Osteoblast (primary cell): ENCODE measurements around the gene MIPEP. TPM values are rescaled to one million over a fixed set of nuclear protein-coding genes. Genes with fewer than 3 reads are reported as not detected.
A peak's percentile ranks its signal among the peaks of the same experiment; 100 is the strongest.

Experiments used
- DNase-seq: peaks from one replicate; pipeline ENCODE4 v3.0.0; 2011; ENCODE audit warnings: low spot score, mixed read lengths; ENCODE audit not compliant: insufficient read length; ENCODE audit errors: missing footprints
- H2AFZ ChIP-seq: 2 replicates; pipeline ENCODE4 v1.6.0; 2011; ENCODE audit warnings: mild to moderate bottlenecking, low read length
- H3K27ac ChIP-seq: 2 replicates; pipeline ENCODE4 v1.5.1; 2011; ENCODE audit warnings: mild to moderate bottlenecking, low read depth, low read length, moderate library complexity
- H3K27me3 ChIP-seq: 2 replicates; pipeline ENCODE4 v1.6.0; 2012; ENCODE audit warnings: mild to moderate bottlenecking, control low read depth, inconsistent platforms, low read length, moderate library complexity; ENCODE audit not compliant: insufficient read depth
- H3K36me3 ChIP-seq: 2 replicates; pipeline ENCODE4 v1.5.1; 2011; ENCODE audit warnings: mild to moderate bottlenecking, low read length, control low read depth, moderate library complexity; ENCODE audit not compliant: insufficient read depth
- H3K4me1 ChIP-seq: 2 replicates; pipeline ENCODE4 v1.5.1; 2011; ENCODE audit warnings: mild to moderate bottlenecking, low read length, control low read depth, moderate library complexity; ENCODE audit not compliant: insufficient read depth
- H3K4me2 ChIP-seq: 2 replicates; pipeline ENCODE4 v1.6.0; 2011; ENCODE audit warnings: mild to moderate bottlenecking, low read length; ENCODE audit not compliant: insufficient read depth
- H3K4me3 ChIP-seq: fragments of 200-600 bp; sonication (generic); 3 replicates; pipeline ENCODE4 v1.5.1; 2012; ENCODE audit warnings: mild to moderate bottlenecking, low read length, inconsistent platforms; ENCODE audit not compliant: insufficient read depth
- H3K79me2 ChIP-seq: 2 replicates; pipeline ENCODE4 v1.6.0; 2012; ENCODE audit warnings: mild to moderate bottlenecking, low read length, control low read depth, inconsistent platforms; ENCODE audit not compliant: insufficient read depth
- H3K9me3 ChIP-seq: 2 replicates; pipeline ENCODE4 v1.5.1; 2011; ENCODE audit warnings: low read depth, low read length, control low read depth
- H4K20me1 ChIP-seq: 2 replicates; pipeline ENCODE4 v1.6.0; 2012; ENCODE audit warnings: mild to moderate bottlenecking, low read length, control low read depth; ENCODE audit not compliant: insufficient read depth
- CTCF ChIP-seq: IDR thresholded peaks from 2 replicates; pipeline ENCODE4 v1.5.1; 2011; ENCODE audit warnings: mild to moderate bottlenecking, low read depth, low read length, moderate library complexity; ENCODE audit errors: extremely low read depth
- total RNA-seq: library from RNA; depleted of rRNA; stranded (reverse); fragments of >200 nt; gene quantifications from 2 replicates; pipeline ENCODE4 v1.2.3, GENCODE V29; 2012

MIPEP gene
- total RNA-seq, 1 donor: 29.3 TPM

GRCh38 chr13:23686948-23687347 lies 202.3 kb downstream of the MIPEP start:
- no peaks in the 10 kb centered on the region for H3K36me3 ChIP-seq
- H3K4me1 ChIP-seq: no peaks in the 10 kb centered on the region
- no peaks in the 10 kb centered on the region for H3K27me3 ChIP-seq
- TF ChIP-seq CTCF: no peak
- H3K79me2 ChIP-seq: no peaks in the 10 kb centered on the region
- H3K9me3 ChIP-seq: no peaks in the 10 kb centered on the region
- H3K4me2 ChIP-seq: no peak overlapping the region
- no peaks in the 10 kb centered on the region for H4K20me1 ChIP-seq
- DNase-seq: no peak
- peak overlapping the region; percentile 21 for H2AFZ ChIP-seq
- H3K4me3 ChIP-seq: no peak overlapping the region
- no peak overlapping the region for H3K27ac ChIP-seq

DNA sequence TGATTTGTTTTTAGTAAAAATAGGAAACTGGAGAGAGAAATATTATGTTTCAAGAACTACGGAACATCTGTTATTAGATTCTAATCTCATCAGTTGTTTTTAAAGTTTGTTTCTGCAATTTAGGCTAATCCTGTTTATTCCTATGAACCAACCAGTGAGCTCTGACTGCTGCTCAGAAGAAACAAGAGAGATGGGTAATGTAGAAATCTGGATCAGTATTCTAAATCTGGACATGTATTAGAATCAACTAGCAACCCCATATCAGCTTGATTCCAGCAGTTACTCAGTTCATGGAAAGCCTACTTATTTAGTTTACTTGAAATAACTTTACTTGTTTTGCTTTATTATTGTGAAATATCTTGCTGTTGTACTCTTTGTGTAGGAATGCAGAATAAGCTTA lies 203.8 kb downstream of the MIPEP start:
- no peaks in the 10 kb centered on the region for H3K27me3 ChIP-seq
- no peak for TF ChIP-seq CTCF
- no peaks in the 10 kb centered on the region for H3K9me3 ChIP-seq
- no peak for DNase-seq
- H3K36me3 ChIP-seq: no peaks in the 10 kb centered on the region
- no peak overlapping the region for H3K27ac ChIP-seq
- H4K20me1 ChIP-seq: no peaks in the 10 kb centered on the region
- H3K79me2 ChIP-seq: no peaks in the 10 kb centered on the region
- no peak overlapping the region for H2AFZ ChIP-seq
- H3K4me2 ChIP-seq: no peak overlapping the region
- H3K4me1 ChIP-seq: peaks cover 12% of the 10 kb centered on the region
- H3K4me3 ChIP-seq: no peak overlapping the region

- peaks cover 12% of the 10 kb centered on the region for H3K4me1 ChIP-seq
- H3K79me2 ChIP-seq: no peaks in the 10 kb centered on the region
- no peaks in the 10 kb centered on the region for H3K27me3 ChIP-seq
- no peak overlapping the region for H3K4me2 ChIP-seq
- TF ChIP-seq CTCF: no peak
- H3K27ac ChIP-seq: no peak overlapping the region
- H3K9me3 ChIP-seq: no peaks in the 10 kb centered on the region
- no peaks in the 10 kb centered on the region for H3K36me3 ChIP-seq
- no peaks in the 10 kb centered on the region for H4K20me1 ChIP-seq
- H2AFZ ChIP-seq: no peak overlapping the region
- no peak overlapping the region for H3K4me3 ChIP-seq
- no peak for DNase-seq
Observed at GRCh38 chr13:23684647-23685046, 204.6 kb downstream of the MIPEP start.

- TF ChIP-seq CTCF: no peak
- DNase-seq: no peak
Observed at GRCh38 chr13:23683084-23683483, 206.1 kb downstream of the MIPEP start.

More at GRCh38 chr13:23683084-23683483, 206.1 kb downstream of the MIPEP start:
- Histone ChIP-seq H3K4me2 (no peak overlapping the region), H3K4me1 (peaks cover 23% of the 10 kb centered on the region), H3K27ac (no peak overlapping the region), H3K27me3 (no peaks in the 10 kb centered on the region), H3K9me3 (no peaks in the 10 kb centered on the region), H3K4me3 (no peak overlapping the region), H4K20me1 (no peaks in the 10 kb centered on the region), H3K36me3 (no peaks in the 10 kb centered on the region), H3K79me2 (no peaks in the 10 kb centered on the region), H2AFZ (no peak overlapping the region)
